SK-N-MC (cell line): ENCODE data around the gene ADI1.
"Not testable (repeated sequence)": the region's sequence is repeated elsewhere in the genome, so short reads cannot be mapped to it uniquely, and the experiment has no call there.

Source experiments
- DNase-seq: peaks from one replicate; pipeline ENCODE4 v3.0.0-alpha.2; 2011; ENCODE audit warnings: low read depth, low spot score
- H3K27ac ChIP-seq: fragments of 200-600 bp; sonication (generic); 2 replicates; pipeline ENCODE4 v1.5.1; 2016; ENCODE audit warnings: mixed run types
- H3K36me3 ChIP-seq: fragments of 200-600 bp; sonication (generic); 2 replicates; pipeline ENCODE4 v1.6.1; 2017; ENCODE audit warnings: antibody characterized with exemption, low read length, mixed read lengths; ENCODE audit not compliant: insufficient read depth
- H3K4me3 ChIP-seq: fragments of 200-600 bp; sonication (generic); 2 replicates; pipeline ENCODE4 v1.5.1; 2016
- H3K9ac ChIP-seq: fragments of 200-600 bp; sonication (generic); 2 replicates; pipeline ENCODE4 v1.8.0; 2017; ENCODE audit warnings: mixed run types, mixed read lengths; ENCODE audit not compliant: insufficient read length
- H3K9me3 ChIP-seq: fragments of 200-600 bp; sonication (generic); 2 replicates; pipeline ENCODE4 v1.6.1; 2017; ENCODE audit warnings: low read depth, mild to moderate bottlenecking, antibody characterized with exemption, low read length, moderate library complexity, mixed read lengths
- EZH2 ChIP-seq: fragments of 200-600 bp; sonication (generic); IDR thresholded peaks from one replicate; pipeline ENCODE4 v1.6.1; 2017; ENCODE audit warnings: antibody characterized with exemption
- FOXP2 ChIP-seq: optimal IDR thresholded peaks from 2 replicates; pipeline ENCODE3; 2011; ENCODE audit warnings: mild to moderate bottlenecking, moderate library complexity; ENCODE audit not compliant: insufficient read depth; ENCODE audit errors: extremely low read length, control extremely low read depth
- POLR2AphosphoS5 ChIP-seq: IDR thresholded peaks from 2 replicates; pipeline ENCODE4 v1.6.1; 2012; ENCODE audit warnings: mild to moderate bottlenecking, low read depth, low read length, borderline replicate concordance

The ADI1 gene

DNA sequence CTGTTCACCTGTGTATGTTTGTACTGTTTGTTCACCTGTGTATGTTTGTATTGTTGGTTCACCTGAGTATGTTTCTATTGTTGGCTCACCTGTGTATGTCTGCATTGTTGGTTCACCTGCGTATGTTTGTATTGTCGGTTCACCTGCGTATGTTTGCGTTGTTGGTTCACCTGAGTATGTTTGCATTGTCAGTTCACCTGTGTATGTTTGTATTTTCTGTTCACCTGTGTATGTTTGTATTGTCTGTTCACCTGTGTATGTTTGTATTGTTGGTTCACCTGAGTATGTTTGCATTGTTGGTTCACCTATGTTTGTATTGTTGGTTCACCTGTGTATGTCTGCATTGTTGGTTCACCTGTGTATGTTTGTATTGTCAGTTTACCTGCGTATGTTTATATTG is 14.6 kb downstream of the ADI1 start:
- DNase-seq: no peak
- H3K9ac ChIP-seq: no peak overlapping the region
- peaks cover 51% of the 10 kb centered on the region for H3K36me3 ChIP-seq
- no peak overlapping the region for H3K27ac ChIP-seq
- H3K9me3 ChIP-seq: no peaks in the 10 kb centered on the region
- H3K4me3 ChIP-seq: no peak overlapping the region
- TF ChIP-seq FOXP2 (no peak), POLR2AphosphoS5 (no peak), EZH2 (no peak)

DNA sequence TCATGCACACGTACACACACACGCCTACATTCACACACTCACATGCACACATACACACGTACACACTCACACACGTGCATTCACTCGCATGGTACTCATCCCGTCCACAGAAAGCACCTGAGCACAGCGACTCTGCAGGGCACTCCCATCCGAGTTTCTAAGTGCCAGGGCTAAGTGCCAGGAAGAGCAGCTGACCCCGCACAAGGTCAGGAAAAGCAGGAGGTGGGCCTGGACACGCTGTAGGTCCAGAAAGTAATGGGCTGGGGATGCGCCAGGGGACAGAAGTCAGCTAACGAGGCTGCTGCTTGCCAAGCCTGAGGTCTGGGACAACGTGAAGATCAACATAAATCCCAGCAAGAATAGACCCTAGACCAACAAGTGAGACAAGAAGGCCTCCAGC is 15.8 kb downstream of the ADI1 start:
- H3K4me3 ChIP-seq: no peak overlapping the region
- H3K27ac ChIP-seq: no peak overlapping the region
- DNase-seq: no peak
- peaks cover 54% of the 10 kb centered on the region for H3K36me3 ChIP-seq
- TF ChIP-seq FOXP2 (no peak), EZH2 (no peak), POLR2AphosphoS5 (no peak)
- H3K9me3 ChIP-seq: no peaks in the 10 kb centered on the region
- no peak overlapping the region for H3K9ac ChIP-seq

DNA sequence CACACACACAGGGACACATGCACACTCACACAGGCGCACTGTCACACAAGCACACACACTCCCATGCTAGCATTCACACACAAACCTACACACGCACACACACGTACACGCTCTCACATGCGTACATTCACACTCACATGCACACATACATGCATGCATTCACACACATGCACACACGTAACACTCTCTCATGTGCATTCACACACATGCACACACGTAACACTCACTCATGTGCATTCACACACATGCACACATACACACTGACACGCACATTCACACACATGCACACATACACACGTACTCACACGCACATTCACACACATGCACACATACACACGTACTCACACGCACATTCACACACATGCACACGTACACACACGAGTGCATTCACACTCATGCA is 16.3 kb downstream of the ADI1 start:
- Histone ChIP-seq H3K9ac (no peak overlapping the region), H3K9me3 (no peaks in the 10 kb centered on the region), H3K36me3 (peaks cover 55% of the 10 kb centered on the region), H3K4me3 (no peak overlapping the region), H3K27ac (no peak overlapping the region)
- TF ChIP-seq FOXP2 (no peak), POLR2AphosphoS5 (no peak), EZH2 (no peak)
- no peak for DNase-seq

- H3K9me3 ChIP-seq: no peaks in the 10 kb centered on the region
- no peak for DNase-seq
- H3K27ac ChIP-seq: no peak overlapping the region
- H3K4me3 ChIP-seq: no peak overlapping the region
- H3K36me3 ChIP-seq: peaks cover 47% of the 10 kb centered on the region
- no peak overlapping the region for H3K9ac ChIP-seq
- TF ChIP-seq POLR2AphosphoS5 (no peak), EZH2 (no peak), FOXP2 (no peak)
Measured at GRCh38 chr2:3500326-3500899, 18.9 kb downstream of the ADI1 start.

GRCh38 chr2:3498783-3499394 is 20.4 kb downstream of the ADI1 start:
- Histone ChIP-seq H3K9ac (no peak overlapping the region), H3K4me3 (no peak overlapping the region), H3K36me3 (peaks cover 35% of the 10 kb centered on the region), H3K9me3 (no peaks in the 10 kb centered on the region), H3K27ac (no peak overlapping the region)
- TF ChIP-seq POLR2AphosphoS5 (no peak), EZH2 (no peak), FOXP2 (no peak)
- no peak for DNase-seq

DNA sequence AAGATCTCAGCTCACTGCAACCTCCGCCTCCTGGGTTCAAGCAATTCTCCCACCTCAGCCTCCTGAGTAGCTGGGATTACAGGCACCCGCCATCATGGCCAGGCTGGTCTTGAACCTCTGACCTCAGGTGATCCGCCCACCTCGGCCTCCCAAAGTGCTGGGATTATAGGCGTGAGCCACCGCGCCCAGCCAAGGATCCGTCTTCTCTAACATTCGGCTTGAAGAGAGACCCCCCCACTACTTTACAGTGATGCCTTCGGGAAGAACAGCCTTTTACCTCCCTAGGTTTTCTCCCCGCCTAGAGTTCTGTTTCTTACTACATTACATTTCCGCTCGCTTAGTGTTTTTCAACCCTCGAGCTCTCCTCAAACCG is 22.6 kb downstream of the ADI1 start:
- H3K36me3 ChIP-seq: peaks cover 35% of the 10 kb centered on the region
- H3K9me3 ChIP-seq, H3K27ac ChIP-seq, H3K4me3 ChIP-seq, DNase-seq, H3K9ac ChIP-seq: not testable (repeated sequence)

- no peak for DNase-seq
- Histone ChIP-seq H3K9ac (no peak overlapping the region), H3K36me3 (peaks cover 26% of the 10 kb centered on the region), H3K9me3 (no peaks in the 10 kb centered on the region), H3K27ac (no peak overlapping the region), H3K4me3 (no peak overlapping the region)
- TF ChIP-seq POLR2AphosphoS5: no peak
- no peak for TF ChIP-seq EZH2
- no peak for TF ChIP-seq FOXP2
Measured at GRCh38 chr2:3494984-3495666, 24.2 kb downstream of the ADI1 start.

DNA sequence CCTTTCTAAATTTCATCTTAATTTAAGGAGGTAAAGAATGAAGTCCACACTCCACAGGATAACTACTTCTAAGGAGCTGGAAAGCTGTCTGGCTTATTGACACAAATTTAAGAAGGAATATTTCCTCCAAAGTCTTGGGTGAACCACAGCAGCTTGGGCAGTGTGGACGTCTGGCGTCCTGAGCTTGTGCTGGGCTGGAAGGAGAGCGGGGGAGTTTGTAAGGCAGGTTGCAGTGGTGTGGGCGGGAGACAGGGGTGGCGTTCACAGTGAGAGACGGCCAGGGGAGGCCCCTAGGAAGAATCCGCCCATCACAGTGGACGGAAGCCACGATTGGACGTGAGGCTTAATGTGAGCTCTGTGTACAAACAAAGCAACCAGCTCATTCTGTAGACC is 25.7 kb downstream of the ADI1 start:
- H3K9ac ChIP-seq: no peak overlapping the region
- H3K27ac ChIP-seq: no peak overlapping the region
- DNase-seq: no peak
- H3K36me3 ChIP-seq: peaks cover 14% of the 10 kb centered on the region
- no peaks in the 10 kb centered on the region for H3K9me3 ChIP-seq
- no peak for TF ChIP-seq FOXP2
- TF ChIP-seq EZH2: no peak
- no peak for TF ChIP-seq POLR2AphosphoS5
- H3K4me3 ChIP-seq: no peak overlapping the region
